Hepatocyte (in vitro differentiated cells): ENCODE measurements around the gene TDRKH.

ENCODE experiments used
- CTCF ChIP-seq: fragments of 200-600 bp; sonication (generic); IDR thresholded peaks from 2 replicates; pipeline ENCODE4 v1.5.1; 2016; ENCODE audit warnings: antibody characterized with exemption, mild to moderate bottlenecking; ENCODE audit not compliant: poor library complexity
- EZH2 ChIP-seq: fragments of 200-600 bp; sonication (generic); IDR thresholded peaks from 2 replicates; pipeline ENCODE4 v1.6.1; 2016; ENCODE audit warnings: antibody characterized with exemption, mild to moderate bottlenecking, borderline replicate concordance
- EZH2phosphoT487 ChIP-seq: fragments of 200-600 bp; sonication (generic); IDR thresholded peaks from one replicate; pipeline ENCODE4 v1.6.1; 2018; ENCODE audit warnings: antibody characterized with exemption, mild to moderate bottlenecking, low read depth, moderate library complexity; ENCODE audit not compliant: unreplicated experiment, severe bottlenecking

GRCh38 chr1:151835596-151835995 is 45.3 kb upstream of the TDRKH start:
- TF ChIP-seq EZH2 = no peak
- no peak for TF ChIP-seq CTCF
- no peak for TF ChIP-seq EZH2phosphoT487
